ENCODE data around the gene CSTB.

The CSTB gene

DNA sequence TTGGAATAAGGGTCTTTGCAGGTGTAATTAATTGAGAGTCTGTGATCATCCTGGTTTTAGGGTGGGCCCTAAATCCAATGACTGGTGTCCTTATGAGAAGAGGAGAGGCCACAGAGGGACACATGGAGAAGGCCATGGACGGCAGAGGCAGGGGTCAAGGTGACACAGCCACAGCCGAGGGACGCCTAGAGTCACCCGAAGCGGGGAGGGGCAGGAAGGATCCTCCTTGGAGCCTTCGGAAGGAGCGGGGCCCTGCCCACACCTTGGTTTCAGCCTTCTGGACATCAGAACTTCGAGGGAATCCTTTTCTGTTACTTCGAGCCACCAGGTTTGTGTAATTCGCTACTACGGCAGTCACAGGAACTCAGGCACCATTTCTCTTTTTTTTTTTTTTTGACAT is 44.4 kb upstream of the CSTB start:
- H3K9me3 ChIP-seq (ENCODE audit: control insufficient read depth, insufficient read depth, low read depth, low read length), result no peaks in the 10 kb centered on the region
- no peak overlapping the region for H3K27ac ChIP-seq (ENCODE audit: extremely low read depth, low read depth, low read length)
- H3K4me1 ChIP-seq (ENCODE audit: control insufficient read depth, insufficient read depth, low read length), result no peaks in the 10 kb centered on the region
- CTCF ChIA-PET, result interaction anchor here (0.6 kb wide), 1 partner anchor 9 kb away, joined by 3 read pairs; no protein-coding TSS in a partner anchor
- H3K4me3 ChIP-seq (ENCODE audit: low read depth, low read length), result no peak overlapping the region
- POLR2A ChIA-PET, result no interaction called here
- TF ChIP-seq ZNF660 (tag by site-specific recombination; IDR thresholded peaks at IDR 0.05) (no peak), KLF7 (tag by site-specific recombination; IDR thresholded peaks at IDR 0.05; ENCODE audit: borderline replicate concordance) (no peak), ZNF404 (tag by site-specific recombination; IDR thresholded peaks at IDR 0.05) (no peak), ZNF37A (tag by site-specific recombination; IDR thresholded peaks at IDR 0.05) (no peak), ZNF311 (tag by site-specific recombination; IDR thresholded peaks at IDR 0.05; ENCODE audit: borderline replicate concordance) (no peak), ZNF266 (tag by site-specific recombination; IDR thresholded peaks at IDR 0.05; ENCODE audit: low read depth) (no peak), ZFP41 (tag by site-specific recombination; IDR thresholded peaks at IDR 0.05; ENCODE audit: borderline replicate concordance) (no peak), HOXA7 (CRISPR knock-in tag; IDR thresholded peaks at IDR 0.05; ENCODE audit: borderline replicate concordance) (no peak), YY2 (tag by site-specific recombination; IDR thresholded peaks at IDR 0.05) (no peak), ZNF792 (tag by site-specific recombination; IDR thresholded peaks at IDR 0.05) (no peak), ZNF19 (tag by site-specific recombination; IDR thresholded peaks at IDR 0.05; ENCODE audit: low read depth) (no peak), OVOL3 (tag by site-specific recombination; IDR thresholded peaks at IDR 0.05) (no peak)
- TF ChIP-seq, protein P1, sequence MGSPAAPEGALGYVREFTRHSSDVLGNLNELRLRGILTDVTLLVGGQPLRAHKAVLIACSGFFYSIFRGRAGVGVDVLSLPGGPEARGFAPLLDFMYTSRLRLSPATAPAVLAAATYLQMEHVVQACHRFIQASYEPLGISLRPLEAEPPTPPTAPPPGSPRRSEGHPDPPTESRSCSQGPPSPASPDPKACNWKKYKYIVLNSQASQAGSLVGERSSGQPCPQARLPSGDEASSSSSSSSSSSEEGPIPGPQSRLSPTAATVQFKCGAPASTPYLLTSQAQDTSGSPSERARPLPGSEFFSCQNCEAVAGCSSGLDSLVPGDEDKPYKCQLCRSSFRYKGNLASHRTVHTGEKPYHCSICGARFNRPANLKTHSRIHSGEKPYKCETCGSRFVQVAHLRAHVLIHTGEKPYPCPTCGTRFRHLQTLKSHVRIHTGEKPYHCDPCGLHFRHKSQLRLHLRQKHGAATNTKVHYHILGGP (tag by site-specific recombination; IDR thresholded peaks at IDR 0.05), result no peak
- TF ChIP-seq, protein P2, sequence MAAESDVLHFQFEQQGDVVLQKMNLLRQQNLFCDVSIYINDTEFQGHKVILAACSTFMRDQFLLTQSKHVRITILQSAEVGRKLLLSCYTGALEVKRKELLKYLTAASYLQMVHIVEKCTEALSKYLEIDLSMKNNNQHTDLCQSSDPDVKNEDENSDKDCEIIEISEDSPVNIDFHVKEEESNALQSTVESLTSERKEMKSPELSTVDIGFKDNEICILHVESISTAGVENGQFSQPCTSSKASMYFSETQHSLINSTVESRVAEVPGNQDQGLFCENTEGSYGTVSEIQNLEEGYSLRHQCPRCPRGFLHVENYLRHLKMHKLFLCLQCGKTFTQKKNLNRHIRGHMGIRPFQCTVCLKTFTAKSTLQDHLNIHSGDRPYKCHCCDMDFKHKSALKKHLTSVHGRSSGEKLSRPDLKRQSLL (tag by site-specific recombination; IDR thresholded peaks at IDR 0.05), result no peak
- TF ChIP-seq, protein P3, sequence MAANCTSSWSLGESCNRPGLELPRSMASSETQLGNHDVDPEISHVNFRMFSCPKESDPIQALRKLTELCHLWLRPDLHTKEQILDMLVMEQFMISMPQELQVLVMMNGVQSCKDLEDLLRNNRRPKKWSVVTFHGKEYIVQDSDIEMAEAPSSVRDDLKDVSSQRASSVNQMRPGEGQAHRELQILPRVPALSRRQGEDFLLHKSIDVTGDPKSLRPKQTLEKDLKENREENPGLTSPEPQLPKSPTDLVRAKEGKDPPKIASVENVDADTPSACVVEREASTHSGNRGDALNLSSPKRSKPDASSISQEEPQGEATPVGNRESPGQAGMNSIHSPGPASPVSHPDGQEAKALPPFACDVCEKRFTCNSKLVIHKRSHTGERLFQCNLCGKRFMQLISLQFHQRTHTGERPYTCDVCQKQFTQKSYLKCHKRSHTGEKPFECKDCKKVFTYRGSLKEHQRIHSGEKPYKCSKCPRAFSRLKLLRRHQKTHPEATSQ (tag by site-specific recombination; IDR thresholded peaks at IDR 0.05), result no peak
- TF ChIP-seq, protein P4, sequence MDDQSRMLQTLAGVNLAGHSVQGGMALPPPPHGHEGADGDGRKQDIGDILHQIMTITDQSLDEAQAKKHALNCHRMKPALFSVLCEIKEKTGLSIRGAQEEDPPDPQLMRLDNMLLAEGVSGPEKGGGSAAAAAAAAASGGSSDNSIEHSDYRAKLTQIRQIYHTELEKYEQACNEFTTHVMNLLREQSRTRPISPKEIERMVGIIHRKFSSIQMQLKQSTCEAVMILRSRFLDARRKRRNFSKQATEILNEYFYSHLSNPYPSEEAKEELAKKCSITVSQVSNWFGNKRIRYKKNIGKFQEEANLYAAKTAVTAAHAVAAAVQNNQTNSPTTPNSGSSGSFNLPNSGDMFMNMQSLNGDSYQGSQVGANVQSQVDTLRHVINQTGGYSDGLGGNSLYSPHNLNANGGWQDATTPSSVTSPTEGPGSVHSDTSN (CRISPR knock-in tag; IDR thresholded peaks at IDR 0.05), result no peak
- TF ChIP-seq, protein P5, sequence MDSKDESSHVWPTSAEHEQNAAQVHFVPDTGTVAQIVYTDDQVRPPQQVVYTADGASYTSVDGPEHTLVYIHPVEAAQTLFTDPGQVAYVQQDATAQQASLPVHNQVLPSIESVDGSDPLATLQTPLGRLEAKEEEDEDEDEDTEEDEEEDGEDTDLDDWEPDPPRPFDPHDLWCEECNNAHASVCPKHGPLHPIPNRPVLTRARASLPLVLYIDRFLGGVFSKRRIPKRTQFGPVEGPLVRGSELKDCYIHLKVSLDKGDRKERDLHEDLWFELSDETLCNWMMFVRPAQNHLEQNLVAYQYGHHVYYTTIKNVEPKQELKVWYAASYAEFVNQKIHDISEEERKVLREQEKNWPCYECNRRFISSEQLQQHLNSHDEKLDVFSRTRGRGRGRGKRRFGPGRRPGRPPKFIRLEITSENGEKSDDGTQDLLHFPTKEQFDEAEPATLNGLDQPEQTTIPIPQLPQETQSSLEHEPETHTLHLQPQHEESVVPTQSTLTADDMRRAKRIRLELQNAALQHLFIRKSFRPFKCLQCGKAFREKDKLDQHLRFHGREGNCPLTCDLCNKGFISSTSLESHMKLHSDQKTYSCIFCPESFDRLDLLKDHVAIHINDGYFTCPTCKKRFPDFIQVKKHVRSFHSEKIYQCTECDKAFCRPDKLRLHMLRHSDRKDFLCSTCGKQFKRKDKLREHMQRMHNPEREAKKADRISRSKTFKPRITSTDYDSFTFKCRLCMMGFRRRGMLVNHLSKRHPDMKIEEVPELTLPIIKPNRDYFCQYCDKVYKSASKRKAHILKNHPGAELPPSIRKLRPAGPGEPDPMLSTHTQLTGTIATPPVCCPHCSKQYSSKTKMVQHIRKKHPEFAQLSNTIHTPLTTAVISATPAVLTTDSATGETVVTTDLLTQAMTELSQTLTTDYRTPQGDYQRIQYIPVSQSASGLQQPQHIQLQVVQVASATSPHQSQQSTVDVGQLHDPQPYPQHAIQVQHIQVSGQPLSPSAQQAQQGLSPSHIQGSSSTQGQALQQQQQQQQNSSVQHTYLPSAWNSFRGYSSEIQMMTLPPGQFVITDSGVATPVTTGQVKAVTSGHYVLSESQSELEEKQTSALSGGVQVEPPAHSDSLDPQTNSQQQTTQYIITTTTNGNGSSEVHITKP (tag by site-specific recombination; IDR thresholded peaks at IDR 0.05), result no peak
- H3K36me3 ChIP-seq (ENCODE audit: control insufficient read depth in 2 of 2, insufficient read depth in 1 of 2, low read length in 2 of 2), result no peaks in the 10 kb centered on the region
